ENCODE results near the gene GAREM1. TPM values are rescaled to one million over a fixed set of nuclear protein-coding genes. Genes with fewer than 3 reads are reported as not detected.

Gene GAREM1
- total and polyA plus RNA-seq, 2 of the 8 experiments (the other 6 are each of a cell fraction or from before 2014, with no cell fraction given) = 3.6 to 9.2 TPM

DNA sequence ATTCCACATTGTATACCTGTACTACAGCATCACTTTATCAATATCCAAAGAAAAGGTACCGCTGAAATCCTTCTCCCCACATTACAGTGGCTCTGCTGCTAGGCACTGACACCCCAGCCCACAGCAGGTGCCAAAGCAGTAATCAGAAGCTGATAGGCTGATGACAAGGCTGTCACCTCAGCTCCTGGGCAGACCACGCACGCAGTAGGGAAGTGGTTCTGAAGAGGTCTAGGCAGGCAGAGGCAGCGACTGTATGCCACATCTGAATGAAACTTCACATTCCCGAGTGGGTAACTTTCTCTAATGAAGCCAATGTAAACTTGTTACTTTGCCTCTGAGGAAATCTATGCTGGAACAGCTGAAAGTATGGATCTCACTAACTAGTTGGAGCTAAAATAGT lies 167.9 kb downstream of the GAREM1 start:
- Histone ChIP-seq H3K14ac (ENCODE audit: insufficient read length) (no peak overlapping the region), H2BK120ac (replicated peaks; ENCODE audit: low read depth, low read length) (no peak overlapping the region), H3K36me3 (ENCODE audit: control insufficient read depth in 2 of 4, insufficient read depth in 4 of 4, low read length in 3 of 4) (no peaks in the 10 kb centered on the region), H3K9ac (replicated peaks in 1 of 4; ENCODE audit: extremely low read depth in 1 of 4, low read depth in 3 of 4, low read length in 3 of 4) (no peak overlapping the region), H4K8ac (ENCODE audit: extremely low read depth, insufficient read depth, low read length) (no peak overlapping the region), H2BK15ac (ENCODE audit: low read length) (no peak overlapping the region), H3K4me1 (replicated peaks in 1 of 4; ENCODE audit: control insufficient read depth in 3 of 4, insufficient read depth in 4 of 4, low read length in 3 of 4) (no peaks in the 10 kb centered on the region), H3K23ac (ENCODE audit: insufficient read length) (no peak overlapping the region), H3K4me3 (ENCODE audit: extremely low read depth in 1 of 4, insufficient read depth in 2 of 4, low read depth in 3 of 4, low read length in 4 of 4) (no peak overlapping the region), H3K4ac (replicated peaks; ENCODE audit: insufficient read length, low read depth, low read length) (no peak overlapping the region), H3K79me1 (ENCODE audit: low read depth, low read length) (no peaks in the 10 kb centered on the region), H2AFZ (ENCODE audit: low read length) (no peak overlapping the region), H4K91ac (replicated peaks; ENCODE audit: insufficient read length, low read length) (no peak overlapping the region), H3K4me2 (ENCODE audit: insufficient read depth in 1 of 2, low read depth in 2 of 2, low read length in 2 of 2) (no peak overlapping the region), H2BK5ac (ENCODE audit: low read depth, low read length) (no peak overlapping the region), H2BK20ac (ENCODE audit: low read length) (no peak overlapping the region), H3K27ac (ENCODE audit: low read depth, low read length) (no peak overlapping the region), H2BK12ac (ENCODE audit: low read depth, low read length) (no peak overlapping the region), H3K56ac (replicated peaks; ENCODE audit: insufficient read length, low read depth, low read length) (no peak overlapping the region), H2AK5ac (ENCODE audit: low read depth, low read length) (no peak overlapping the region), H3K27me3 (replicated peaks in 1 of 4; ENCODE audit: control insufficient read depth in 3 of 4, extremely low read depth in 1 of 4, insufficient read depth in 3 of 4, low read length in 3 of 4) (no peaks in the 10 kb centered on the region), H4K20me1 (replicated peaks in 1 of 2; ENCODE audit: control insufficient read depth in 1 of 2, insufficient read depth in 2 of 2, low read length in 2 of 2) (no peaks in the 10 kb centered on the region), H3K18ac (ENCODE audit: extremely low read depth, low read length) (no peak overlapping the region), H3K9me3 (ENCODE audit: insufficient read depth in 2 of 2, low read depth in 1 of 2, low read length in 1 of 2) (no peaks in the 10 kb centered on the region), H3K23me2 (ENCODE audit: low read depth, low read length) (no peaks in the 10 kb centered on the region), H4K5ac (ENCODE audit: insufficient read length, low read depth, low read length) (no peak overlapping the region), H3K79me2 (ENCODE audit: control insufficient read depth in 1 of 2, insufficient read depth in 2 of 2, low read length in 2 of 2) (no peaks in the 10 kb centered on the region)
- 86% methylated on average over 5 of the region's 5 CpGs; no CpG with 5 or more reads in 1 of the 2 experiments for WGBS, 2 experiments (ENCODE audit: extremely low coverage in 1 of 2, insufficient coverage in 1 of 2, insufficient read length in 1 of 2, insufficient replicate concordance in 2 of 2, low coverage in 1 of 2, low lambda C conversion rate in 2 of 2, missing lambda C conversion rate in 1 of 2)
- ChIA-PET POLR2A (ENCODE audit: partially characterized antibody) (no interaction called here), CTCF (ENCODE audit: partially characterized antibody) (interaction anchor here (1.3 to 3.8 kb wide), 5 partner anchors 13 to 168 kb away, joined by 3 to 12 read pairs (median 4); partner anchors contain the start of gene GAREM1)
- DNase-seq (ENCODE audit: low read depth in 1 of 2, low spot score in 2 of 2) (no peak), FAIRE-seq (no peak)
- TF ChIP-seq POU5F1 (IDR thresholded peaks at IDR 0.05; ENCODE audit: low read depth, low read length) = no peak
- no peak for TF ChIP-seq SUZ12 (IDR thresholded peaks at IDR 0.05; ENCODE audit: low read length)
- TF ChIP-seq CHD2 (IDR thresholded peaks at IDR 0.05; ENCODE audit: low read length) = no peak
- TF ChIP-seq EGR1 (IDR thresholded peaks at IDR 0.05; ENCODE audit: borderline replicate concordance, low read depth, low read length) = no peak
- no peak for TF ChIP-seq CBX8 (IDR thresholded peaks at IDR 0.05; ENCODE audit: borderline replicate concordance, low read depth, low read length)
- TF ChIP-seq KDM1A (IDR thresholded peaks at IDR 0.05; ENCODE audit: borderline replicate concordance, low read length) = no peak
- no peak for TF ChIP-seq ATF2 (IDR thresholded peaks at IDR 0.05; ENCODE audit: low read length)
- TF ChIP-seq NRF1 (IDR thresholded peaks at IDR 0.05; ENCODE audit: low read depth, low read length) = no peak
- no peak for TF ChIP-seq CEBPB (IDR thresholded peaks at IDR 0.05; ENCODE audit: low read depth, low read length)
- TF ChIP-seq SIN3A (conservative IDR thresholded peaks at IDR 0.05 in 1 of 2, IDR thresholded peaks at IDR 0.05 in 1 of 2; ENCODE audit: low read depth in 1 of 2, low read length in 2 of 2) = no peak
- no peak for TF ChIP-seq SP2 (IDR thresholded peaks at IDR 0.05; ENCODE audit: low read length)
- no peak for TF ChIP-seq NANOG (IDR thresholded peaks at IDR 0.05; ENCODE audit: insufficient read depth, low read depth, low read length, poor library complexity, severe bottlenecking)
- TF ChIP-seq CBX5 (IDR thresholded peaks at IDR 0.05; ENCODE audit: low read depth, low read length) = no peak

Measured in H1 (cell line).